Articular chondrocyte of knee joint (primary cell): Measurements from ENCODE around the gene MTHFD1. TPM values are rescaled to one million over a fixed set of nuclear protein-coding genes. Genes with fewer than 3 reads are reported as not detected.

ENCODE experiments used
- small RNA-seq: library from RNA; depleted of rRNA; stranded (forward); fragments of <200 nt; gene quantifications from one replicate; pipeline ENCODE3, GENCODE V24; 2012
- total RNA-seq: library from RNA; depleted of rRNA; stranded (reverse); fragments of >200 nt; gene quantifications from 2 replicates; pipeline ENCODE4 v1.2.3, GENCODE V29; 2012

Gene MTHFD1
- total RNA-seq: 32.7 and 39.5 TPM in 2 replicates

GRCh38 chr14:64387782-64388532 is at the start of gene MTHFD1:
Gene MTHFD1 (plus strand): TSS chr14:64388353. CDS start chr14:64388428, 75 bp downstream.

GRCh38 chr14:64465191-64465822 is 77.2 kb downstream of the MTHFD1 start, which contains the start of gene AKAP5:
Gene AKAP5 (plus strand): TSS chr14:64465499. CDS start chr14:64468395, 2,896 bp downstream.

GRCh38 chr14:64503434-64504309 is 115.5 kb downstream of the MTHFD1 start, which contains the start of gene ZBTB25:
Gene ZBTB25 (minus strand): TSS chr14:64503838. CDS start chr14:64490533, 13,305 bp downstream.

GRCh38 chr14:64504310-64504896 is 116.2 kb downstream of the MTHFD1 start, which contains the start of gene ZBTB1:
Gene ZBTB1 (plus strand): TSS chr14:64504770. CDS start chr14:64521505, 16,735 bp downstream.

Small RNAs within 50 kb of the gene (small RNA-seq; reads per million reads assigned to genes)
- gene AL161756.2: not detected

Other genes starting within 250 kb of the MTHFD1 start
- gene ESR2, start 94.0 kb upstream of the MTHFD1 start, total RNA-seq: 0.11 and 0.13 TPM in 2 replicates
- 0.32 and 0.39 TPM in 2 replicates for gene AKAP5, start 77.1 kb downstream of the MTHFD1 start, total RNA-seq
- gene ZBTB25, start 115.5 kb downstream of the MTHFD1 start, total RNA-seq: 12.0 and 13.3 TPM in 2 replicates
- 64.9 and 75.0 TPM in 2 replicates for gene ZBTB1, start 116.4 kb downstream of the MTHFD1 start, total RNA-seq
- gene HSPA2, start 152.4 kb downstream of the MTHFD1 start, total RNA-seq: 11.5 and 13.6 TPM in 2 replicates
- 1.3 and 2.4 TPM in 2 replicates for gene PPP1R36, start 161.6 kb downstream of the MTHFD1 start, total RNA-seq